HepG2 (cell line): Measurements from ENCODE around the gene DAB1. TPM values are rescaled to one million over a fixed set of nuclear protein-coding genes. Genes with fewer than 3 reads are reported as not detected.

Experiments
- ATAC-seq: fragments of 200-7000 bp; cut with Tn5 transposase; 3 replicates; pipeline ENCODE4 v1.9.1; 2020; ENCODE audit warnings: mild to moderate bottlenecking, moderate library complexity
- BruUV-seq: library from RNA; stranded (reverse); fragments of 400-500 nt; replicated peaks from 2 replicates; lab custom pipeline; 2021; lab: Mats Ljungman, UMichigan
- CTCF ChIA-PET: fragments of 300-600 bp; formaldehyde crosslinking; extraction: SDS; loops from one replicate; lab custom pipeline; 2021; ENCODE audit warnings: low total read pairs, inconsistent platforms, low intra/inter-chr PET ratio; lab: Yijun Ruan, JAX
- POLR2A ChIA-PET: fragments of 350-600 bp; sonication (Branson Sonifier 250); formaldehyde crosslinking; loops from one replicate; lab custom pipeline; 2020; ENCODE audit warnings: antibody characterized with exemption, inconsistent platforms; lab: Yijun Ruan, JAX
- DNase-seq: peaks from one replicate; pipeline ENCODE4 v3.0.0-alpha.2; 2015; ENCODE audit warnings: low spot score
- FAIRE-seq: peaks from 3 replicates; lab custom pipeline; 2011; peaks lifted over from hg19 to GRCh38; lab: Jason Lieb, UNC
- H2AFZ ChIP-seq: one replicate; pipeline ENCODE4 v1.6.1; 2011; ENCODE audit warnings: low read length, inconsistent platforms
- H3K27ac ChIP-seq: fragments of 300-600 bp; 3 replicates; pipeline ENCODE4 v1.8.0; 2011; ENCODE audit warnings: mixed run types, mild to moderate bottlenecking, mixed read lengths, low read length, inconsistent platforms; ENCODE audit not compliant: insufficient read depth; ENCODE audit errors: extremely low read length
- H3K27me3 ChIP-seq, 2 experiments: fragments of 200-600 bp in 1 of 2; 2 replicates in 1 of 2; 3 replicates in 1 of 2; pipeline versions ENCODE4 v1.6.0 to v1.8.0; 2011; ENCODE audit warnings: low read length in 2 of 2, mild to moderate bottlenecking in 2 of 2, moderate library complexity in 2 of 2, inconsistent platforms in 1 of 2; ENCODE audit not compliant: insufficient read depth in 2 of 2, control insufficient read depth in 1 of 2
- H3K36me3 ChIP-seq, 2 experiments: fragments of 200-600 bp in 1 of 2; replicated peaks in 1 of 2; 2 replicates in 1 of 2; 3 replicates in 1 of 2; pipeline versions ENCODE4 v1.5.1 to v1.8.0; 2011; ENCODE audit warnings: low read length in 2 of 2, inconsistent platforms in 1 of 2; ENCODE audit not compliant: insufficient read depth in 2 of 2, control insufficient read depth in 1 of 2
- H3K4me1 ChIP-seq: 2 replicates; pipeline ENCODE4 v1.5.1; 2012; ENCODE audit warnings: low read length, inconsistent platforms; ENCODE audit not compliant: insufficient read depth
- H3K4me2 ChIP-seq: 2 replicates; pipeline ENCODE4 v1.6.0; 2011; ENCODE audit warnings: low read depth, low read length, inconsistent platforms
- H3K4me3 ChIP-seq, 3 experiments: fragments of 200-600 bp in 1 of 3; sonication (generic), shearing (Covaris generic) in 1 of 3; replicated peaks in 1 of 3; 2 replicates each; pipeline ENCODE4 v1.5.1; 2011 to 2016; ENCODE audit warnings: low read length in 3 of 3, inconsistent platforms in 2 of 3, low read depth in 2 of 3, mild to moderate bottlenecking in 2 of 3, control low read depth in 1 of 3, mixed read lengths in 1 of 3; ENCODE audit not compliant: insufficient read depth in 1 of 3
- H3K79me2 ChIP-seq: one replicate; pipeline ENCODE4 v1.6.1; 2011; ENCODE audit warnings: low read length, inconsistent platforms; ENCODE audit not compliant: insufficient read depth
- H3K9ac ChIP-seq: 2 replicates; pipeline ENCODE4 v1.6.0; 2011; ENCODE audit warnings: mild to moderate bottlenecking, low read depth, low read length, inconsistent platforms; ENCODE audit not compliant: insufficient read depth
- H3K9me3 ChIP-seq: 2 replicates; pipeline ENCODE4 v1.5.1; 2012; ENCODE audit warnings: mild to moderate bottlenecking, low read length
- H4K20me1 ChIP-seq: 2 replicates; pipeline ENCODE4 v1.6.0; 2011; ENCODE audit warnings: inconsistent platforms, mild to moderate bottlenecking, low read length, moderate library complexity; ENCODE audit not compliant: insufficient read depth
- ATF1 ChIP-seq: IDR thresholded peaks from 2 replicates; pipeline ENCODE4 v1.6.1; 2016; ENCODE audit warnings: mild to moderate bottlenecking, control low read depth
- CHD4 ChIP-seq: fragments of 200-600 bp; sonication (generic); IDR thresholded peaks from 2 replicates; pipeline ENCODE4 v1.7.0; 2017; ENCODE audit warnings: mild to moderate bottlenecking, low read length, borderline replicate concordance
- MAFG ChIP-seq: sonication (generic); formaldehyde crosslinking; IDR thresholded peaks from 2 replicates; pipeline ENCODE4 v1.5.1; 2020; ENCODE audit warnings: mild to moderate bottlenecking, missing genetic modification reagents
- POGZ ChIP-seq: sonication (generic); formaldehyde crosslinking; IDR thresholded peaks from 2 replicates; pipeline ENCODE4 v1.4.0; 2020; ENCODE audit warnings: mild to moderate bottlenecking, missing genetic modification reagents
- PRMT3 ChIP-seq: sonication (generic); formaldehyde crosslinking; IDR thresholded peaks from 2 replicates; pipeline ENCODE4 v1.8.1; 2022; ENCODE audit warnings: low read depth, mild to moderate bottlenecking, moderate library complexity, missing genetic modification reagents, borderline replicate concordance
- ZNF12 ChIP-seq: sonication (generic); formaldehyde crosslinking; IDR thresholded peaks from 2 replicates; pipeline ENCODE4 v1.5.0; 2020; ENCODE audit warnings: missing genetic modification reagents
- ZNF274 ChIP-seq: sonication (generic); formaldehyde crosslinking; IDR thresholded peaks from 2 replicates; pipeline ENCODE4 v1.5.1; 2020; ENCODE audit warnings: mild to moderate bottlenecking, missing genetic modification reagents
- ZNF460 ChIP-seq: sonication (generic); formaldehyde crosslinking; IDR thresholded peaks from 2 replicates; pipeline ENCODE4 v1.5.1; 2020; ENCODE audit warnings: missing genetic modification reagents, mild to moderate bottlenecking, borderline replicate concordance
- WGBS: methylation state at CpG from one replicate; pipeline ENCODE4 v1.1.6; 2017; ENCODE audit warnings: low lambda C conversion rate; 5-methylcytosine and 5-hydroxymethylcytosine counted together
- in situ Hi-C: cut with HindIII; loops from 2 replicates; pipeline ENCODE4 v1.10.0; 2017; ENCODE audit warnings: low pct_unique_long_range_greater_than_20kb; ENCODE audit not compliant: extremely low pct_ligation_motif_present
- intact Hi-C: fragments of 100-400 bp; cut with micrococcal nuclease; formaldehyde crosslinking; loops from one replicate; pipeline ENCODE4 v1.10.0; 2022; ENCODE audit not compliant: unreplicated experiment
- polyA plus RNA-seq, 8 experiments: library from polyadenylated mRNA; depleted of rRNA in 3 of 8; stranded (reverse) in 7 of 8; unstranded in 1 of 8; fragments of >200 nt; fragmentation: Illumina TruSeq in 4 of 8; extraction: Trizol in 4 of 8; gene quantifications; 2 replicates each; pipeline versions ENCODE4 v1.2.1 to v1.2.3, GENCODE V29; 2011 to 2016; ENCODE audit warnings: low read depth in 4 of 8, missing spikeins in 1 of 8, mixed read lengths in 1 of 8; ENCODE audit not compliant: insufficient read depth in 1 of 8
- total RNA-seq, 5 experiments: library from RNA; depleted of rRNA; stranded (reverse); fragments of >200 nt; fragmentation: Illumina TruSeq; extraction: Trizol; gene quantifications; 2 replicates each; pipeline ENCODE4 v1.2.3, GENCODE V29; 2016; ENCODE audit warnings: low read depth in 1 of 5
- TF ChIP-seq, protein P1 (sequence below): sonication (generic); formaldehyde crosslinking; conservative IDR thresholded peaks from 2 replicates; pipeline ENCODE4 v1.4.0; 2020; ENCODE audit warnings: missing genetic modification reagents

Gene DAB1
- total and polyA plus RNA-seq, 2 of the 13 experiments (the other 11 are each of a cell fraction or from before 2014, with no cell fraction given), result 0.04 to 0.13 TPM

DNA sequence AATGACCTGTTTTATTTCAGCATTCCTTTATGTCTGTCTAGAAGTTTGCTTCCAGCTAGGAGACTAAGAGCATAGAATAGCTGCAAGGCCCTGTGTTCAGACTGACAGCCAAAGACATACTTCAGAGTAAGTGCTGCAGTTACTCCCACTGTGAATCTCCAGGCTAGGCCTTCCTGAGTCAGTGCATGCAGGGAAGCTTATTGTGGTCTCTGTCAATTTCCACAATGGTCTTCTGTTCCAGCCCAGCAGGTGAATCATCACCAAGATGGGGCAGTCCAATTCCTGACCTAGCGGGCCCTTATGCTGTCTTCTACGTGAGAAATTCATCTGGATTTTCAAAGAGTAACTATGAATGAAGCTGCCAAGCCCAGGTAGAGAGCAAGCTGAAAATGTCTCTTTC, 311.7 kb downstream of the DAB1 start (continued):
- TF ChIP-seq, protein P1, sequence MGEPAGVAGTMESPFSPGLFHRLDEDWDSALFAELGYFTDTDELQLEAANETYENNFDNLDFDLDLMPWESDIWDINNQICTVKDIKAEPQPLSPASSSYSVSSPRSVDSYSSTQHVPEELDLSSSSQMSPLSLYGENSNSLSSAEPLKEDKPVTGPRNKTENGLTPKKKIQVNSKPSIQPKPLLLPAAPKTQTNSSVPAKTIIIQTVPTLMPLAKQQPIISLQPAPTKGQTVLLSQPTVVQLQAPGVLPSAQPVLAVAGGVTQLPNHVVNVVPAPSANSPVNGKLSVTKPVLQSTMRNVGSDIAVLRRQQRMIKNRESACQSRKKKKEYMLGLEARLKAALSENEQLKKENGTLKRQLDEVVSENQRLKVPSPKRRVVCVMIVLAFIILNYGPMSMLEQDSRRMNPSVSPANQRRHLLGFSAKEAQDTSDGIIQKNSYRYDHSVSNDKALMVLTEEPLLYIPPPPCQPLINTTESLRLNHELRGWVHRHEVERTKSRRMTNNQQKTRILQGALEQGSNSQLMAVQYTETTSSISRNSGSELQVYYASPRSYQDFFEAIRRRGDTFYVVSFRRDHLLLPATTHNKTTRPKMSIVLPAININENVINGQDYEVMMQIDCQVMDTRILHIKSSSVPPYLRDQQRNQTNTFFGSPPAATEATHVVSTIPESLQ (CRISPR knock-in tag), result no peak
- no peak for TF ChIP-seq PRMT3
- no peak for TF ChIP-seq MAFG (CRISPR knock-in tag)
- TF ChIP-seq ZNF460 (CRISPR knock-in tag), result no peak

DNA sequence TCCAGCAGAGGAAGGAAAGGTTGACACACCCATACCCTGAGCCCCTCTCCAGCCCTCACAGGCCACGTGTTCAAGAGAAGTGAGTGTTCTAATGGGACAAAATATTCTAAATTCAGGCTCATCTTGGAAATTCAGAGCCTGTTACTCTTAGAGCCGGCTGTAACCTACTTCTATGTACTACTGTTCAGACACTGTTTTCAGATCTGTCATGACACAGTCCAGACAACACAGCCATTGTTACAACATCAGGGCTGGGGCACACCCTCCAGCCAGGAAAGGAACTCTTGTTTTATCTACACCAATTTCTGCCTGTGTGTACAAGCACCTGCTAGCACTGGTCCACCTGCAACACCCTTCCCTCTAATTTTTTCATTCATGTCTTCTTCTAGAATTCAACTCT, 312.7 kb downstream of the DAB1 start:
- no peak overlapping the region for H3K4me3 ChIP-seq
- ChIA-PET CTCF (no interaction called here), POLR2A (no interaction called here)
- no TSS peak for BruUV-seq
- no peaks in the 10 kb centered on the region for H3K4me1 ChIP-seq
- no peak overlapping the region for H2AFZ ChIP-seq
- WGBS, result 9% methylated on average over 2 of the region's 2 CpGs
- TF ChIP-seq ATF1 (CRISPR knock-in tag) (no peak), ZNF274 (CRISPR knock-in tag) (no peak), POGZ (CRISPR knock-in tag) (no peak), CHD4 (no peak), ZNF12 (CRISPR knock-in tag) (no peak)
- DNase-seq (no peak), FAIRE-seq (no peak), ATAC-seq (no peak)
- no peaks in the 10 kb centered on the region for H3K9me3 ChIP-seq
- H3K36me3 ChIP-seq, result no peaks in the 10 kb centered on the region
- no peaks in the 10 kb centered on the region for H3K79me2 ChIP-seq
- H3K9ac ChIP-seq, result no peak overlapping the region
- no peaks in the 10 kb centered on the region; a peak in 2 of 5 replicates for H3K27me3 ChIP-seq
- H3K27ac ChIP-seq, result no peak overlapping the region
- no peak overlapping the region for H3K4me2 ChIP-seq
- in situ Hi-C loops (no loop called here), intact Hi-C loops (no loop called here)
- H4K20me1 ChIP-seq, result no peaks in the 10 kb centered on the region
